ENCODE data around the gene OOSP1. TPM values are rescaled to one million over a fixed set of nuclear protein-coding genes. Genes with fewer than 3 reads are reported as not detected.

Gene OOSP1
- total RNA-seq, 6 experiments from 2014 or later, result not detected

GRCh38 chr11:59965424-59965823, 27.2 kb downstream of the OOSP1 start:
- WGBS (ENCODE audit: insufficient coverage, low coverage, low lambda C conversion rate, missing lambda C conversion rate), result 21% methylated on average over 7 of the region's 7 CpGs
- no peaks in the 10 kb centered on the region for H3K36me3 ChIP-seq
- intact Hi-C loops (cut with DNase I), result no loop called here
- no peaks in the 10 kb centered on the region for H3K27me3 ChIP-seq
- no peak for ATAC-seq
- no peak overlapping the region for H3K4me3 ChIP-seq
- H3K27ac ChIP-seq, result no peak overlapping the region
- H3K9me3 ChIP-seq, result no peaks in the 10 kb centered on the region
- no peak for DNase-seq
- TF ChIP-seq CTCF (IDR thresholded peaks at IDR 0.05) (no peak), POLR2A (IDR thresholded peaks at IDR 0.05) (no peak)
- no peaks in the 10 kb centered on the region for H3K4me1 ChIP-seq

- WGBS (ENCODE audit: insufficient coverage, low coverage, low lambda C conversion rate, missing lambda C conversion rate), result 86% methylated on average over 3 of the region's 3 CpGs
- Histone ChIP-seq H3K36me3 (no peaks in the 10 kb centered on the region), H3K27ac (no peak overlapping the region), H3K9me3 (no peaks in the 10 kb centered on the region), H3K27me3 (no peaks in the 10 kb centered on the region), H3K4me3 (no peak overlapping the region), H3K4me1 (no peaks in the 10 kb centered on the region)
- intact Hi-C loops (cut with DNase I), result no loop called here
- ATAC-seq (no peak), DNase-seq (no peak)
- TF ChIP-seq CTCF (IDR thresholded peaks at IDR 0.05) (no peak), POLR2A (IDR thresholded peaks at IDR 0.05) (no peak)
Measured at GRCh38 chr11:59966201-59966600, 28.0 kb downstream of the OOSP1 start.

GRCh38 chr11:59967677-59968394, 29.6 kb downstream of the OOSP1 start:
- Histone ChIP-seq H3K27me3 (no peaks in the 10 kb centered on the region), H3K9me3 (no peaks in the 10 kb centered on the region), H3K4me3 (no peak overlapping the region), H3K36me3 (no peaks in the 10 kb centered on the region), H3K4me1 (no peaks in the 10 kb centered on the region), H3K27ac (no peak overlapping the region)
- ATAC-seq (no peak), DNase-seq (no peak)
- TF ChIP-seq CTCF (IDR thresholded peaks at IDR 0.05) (no peak), POLR2A (IDR thresholded peaks at IDR 0.05) (no peak)
- 52% methylated on average over 3 of the region's 3 CpGs for WGBS (ENCODE audit: insufficient coverage, low coverage, low lambda C conversion rate, missing lambda C conversion rate)
- intact Hi-C loops (cut with DNase I), result no loop called here

- no peak for DNase-seq
- Histone ChIP-seq H3K27ac (no peak overlapping the region), H3K27me3 (no peaks in the 10 kb centered on the region), H3K9me3 (no peaks in the 10 kb centered on the region), H3K36me3 (no peaks in the 10 kb centered on the region), H3K4me1 (no peaks in the 10 kb centered on the region), H3K4me3 (no peak overlapping the region)
- 64% methylated on average over 1 of the region's 1 CpG for WGBS (ENCODE audit: insufficient coverage, low coverage, low lambda C conversion rate, missing lambda C conversion rate)
- intact Hi-C loops (cut with DNase I), result no loop called here
- TF ChIP-seq CTCF (IDR thresholded peaks at IDR 0.05), result no peak
- no peak for TF ChIP-seq POLR2A (IDR thresholded peaks at IDR 0.05)
- ATAC-seq, result no peak
Measured at GRCh38 chr11:59968395-59968783, 30.2 kb downstream of the OOSP1 start.

Measured in right lobe of liver (tissue), 6 donors.